Heart left ventricle (tissue), 13 donors: ENCODE results near the gene LMX1A.

Experiments used
- POLR2A ChIP-seq, 2 donors: fragments of 450-650 bp; IDR thresholded peaks; one replicate each; pipeline ENCODE4 v1.6.1; 2017; ENCODE audit warnings: antibody characterized with exemption in 2 of 2, mild to moderate bottlenecking in 2 of 2, moderate library complexity in 2 of 2
- TF ChIP-seq, protein P1 (sequence below), 12 donors: fragments of 200-600 bp; sonication (generic) in 4 of 12; IDR thresholded peaks; one replicate each; pipeline versions ENCODE4 v1.5.0 to v1.8.0; 2018 to 2022; ENCODE audit warnings: antibody characterized with exemption in 12 of 12, mild to moderate bottlenecking in 5 of 12
- donor health status: ischemic (EF 13 %, LVEDD 7.1; RV severe dilation, severe dysfunction).
- donor health status: DM: no; HTN: yes; CAD: no.
- donor health status: DM: no; HTN: no; CAD: no.
- donor health status: ischemic (EF 25% LVEDD 6.9; RV normal size, moderate dysfunction).
- donor health status: ischemic (EF 25% LVEDD 5.7; RV mildly dilated, moderate dysfunction).
- donor health status: ischemic (EF 35%, LVEDD 5.7; RV mildly dilated, moderate dysfunction).
- donor health status: nonischemic (EF 11% LVEDD 7.7; RV severe dilation, severe dysfunction).
- donor health status: DM: yes; HTN: yes; CAD: no.
- donor health status: PGD.
- donor health status: ischemic (EF 29% LVEDD 5.4; RV normal size, mild dysfunction).
- donor health status: nonischemic (EF 23%, LVEDD 6.1; RV moderate dilation, normal function).

DNA sequence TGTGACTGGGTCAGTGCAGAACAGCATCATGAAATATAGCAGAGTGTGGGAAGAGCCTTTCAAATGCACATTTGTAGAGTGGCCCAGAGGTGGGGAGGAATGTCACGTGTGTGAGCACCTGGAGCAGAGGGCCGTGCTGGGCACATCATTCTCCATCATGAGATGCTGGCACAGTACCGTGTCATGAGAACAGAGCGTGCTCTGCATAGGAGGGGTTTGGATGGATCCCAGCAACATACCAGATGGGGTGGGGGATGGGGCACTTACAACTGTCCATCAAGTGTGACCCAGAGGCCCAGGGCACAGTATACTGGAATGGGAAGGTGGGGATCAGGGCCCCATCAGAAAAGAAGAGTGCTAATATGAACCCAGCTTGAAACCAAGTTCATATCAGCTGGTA lies 182.0 kb downstream of the LMX1A start:
- TF ChIP-seq, protein P1, sequence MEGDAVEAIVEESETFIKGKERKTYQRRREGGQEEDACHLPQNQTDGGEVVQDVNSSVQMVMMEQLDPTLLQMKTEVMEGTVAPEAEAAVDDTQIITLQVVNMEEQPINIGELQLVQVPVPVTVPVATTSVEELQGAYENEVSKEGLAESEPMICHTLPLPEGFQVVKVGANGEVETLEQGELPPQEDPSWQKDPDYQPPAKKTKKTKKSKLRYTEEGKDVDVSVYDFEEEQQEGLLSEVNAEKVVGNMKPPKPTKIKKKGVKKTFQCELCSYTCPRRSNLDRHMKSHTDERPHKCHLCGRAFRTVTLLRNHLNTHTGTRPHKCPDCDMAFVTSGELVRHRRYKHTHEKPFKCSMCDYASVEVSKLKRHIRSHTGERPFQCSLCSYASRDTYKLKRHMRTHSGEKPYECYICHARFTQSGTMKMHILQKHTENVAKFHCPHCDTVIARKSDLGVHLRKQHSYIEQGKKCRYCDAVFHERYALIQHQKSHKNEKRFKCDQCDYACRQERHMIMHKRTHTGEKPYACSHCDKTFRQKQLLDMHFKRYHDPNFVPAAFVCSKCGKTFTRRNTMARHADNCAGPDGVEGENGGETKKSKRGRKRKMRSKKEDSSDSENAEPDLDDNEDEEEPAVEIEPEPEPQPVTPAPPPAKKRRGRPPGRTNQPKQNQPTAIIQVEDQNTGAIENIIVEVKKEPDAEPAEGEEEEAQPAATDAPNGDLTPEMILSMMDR (IDR thresholded peaks at IDR 0.05), result no peak
- no peak for TF ChIP-seq POLR2A (IDR thresholded peaks at IDR 0.05)
